GM12873 (cell line): Measurements from ENCODE around the gene CCNJ.

ENCODE experiments used
- TF ChIP-seq, protein P1 (sequence below): IDR thresholded peaks from 2 replicates; pipeline ENCODE4 v1.5.1; 2012; ENCODE audit warnings: low read depth, mild to moderate bottlenecking, moderate library complexity, low read length, control low read depth; ENCODE audit not compliant: insufficient read depth; ENCODE audit errors: missing control alignments

The CCNJ gene

GRCh38 chr10:96107623-96108038 lies 64.2 kb downstream of the CCNJ start:
- TF ChIP-seq, protein P1, sequence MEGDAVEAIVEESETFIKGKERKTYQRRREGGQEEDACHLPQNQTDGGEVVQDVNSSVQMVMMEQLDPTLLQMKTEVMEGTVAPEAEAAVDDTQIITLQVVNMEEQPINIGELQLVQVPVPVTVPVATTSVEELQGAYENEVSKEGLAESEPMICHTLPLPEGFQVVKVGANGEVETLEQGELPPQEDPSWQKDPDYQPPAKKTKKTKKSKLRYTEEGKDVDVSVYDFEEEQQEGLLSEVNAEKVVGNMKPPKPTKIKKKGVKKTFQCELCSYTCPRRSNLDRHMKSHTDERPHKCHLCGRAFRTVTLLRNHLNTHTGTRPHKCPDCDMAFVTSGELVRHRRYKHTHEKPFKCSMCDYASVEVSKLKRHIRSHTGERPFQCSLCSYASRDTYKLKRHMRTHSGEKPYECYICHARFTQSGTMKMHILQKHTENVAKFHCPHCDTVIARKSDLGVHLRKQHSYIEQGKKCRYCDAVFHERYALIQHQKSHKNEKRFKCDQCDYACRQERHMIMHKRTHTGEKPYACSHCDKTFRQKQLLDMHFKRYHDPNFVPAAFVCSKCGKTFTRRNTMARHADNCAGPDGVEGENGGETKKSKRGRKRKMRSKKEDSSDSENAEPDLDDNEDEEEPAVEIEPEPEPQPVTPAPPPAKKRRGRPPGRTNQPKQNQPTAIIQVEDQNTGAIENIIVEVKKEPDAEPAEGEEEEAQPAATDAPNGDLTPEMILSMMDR: no peak
